ENCODE measurements around the gene AKT2. TPM values are rescaled to one million over a fixed set of nuclear protein-coding genes. Genes with fewer than 3 reads are reported as not detected.
"Not testable (repeated sequence)": the region's sequence is repeated elsewhere in the genome, so short reads cannot be mapped to it uniquely, and the experiment has no call there.

Gene AKT2
- polyA plus RNA-seq (95.5 to 142 TPM (median 108 TPM) in 3 replicates), polyA minus RNA-seq (157 to 260 TPM (median 168 TPM) in 3 replicates)
- 21.2 TPM for polyA plus RNA-seq (2011; ENCODE audit: low read depth)
- polyA plus RNA-seq (2011; cell fraction: cytosol; rRNA removed): 68.9 and 93.3 TPM in 2 replicates
- 125 and 153 TPM in 2 replicates for polyA plus RNA-seq (2011; cell fraction: nucleus; rRNA removed)
- polyA plus RNA-seq (2012; ENCODE audit: low replicate concordance): 43.5 and 101 TPM in 2 replicates
- 129 TPM for polyA minus RNA-seq (2011; cell fraction: cytosol; rRNA and poly(A)+ RNA removed)
- polyA minus RNA-seq (2011; cell fraction: nucleus; rRNA and poly(A)+ RNA removed): 46.3 and 65.6 TPM in 2 replicates

- no peaks in the 10 kb centered on the region for H3K27me3 ChIP-seq (ENCODE audit: control insufficient read depth, extremely low read depth, insufficient read depth, low read length)
- H4K20me1 ChIP-seq (ENCODE audit: control insufficient read depth, extremely low read depth, insufficient read depth, low read length): no peaks in the 10 kb centered on the region
- peak within 1 kb of the TSS; percentile 80 for H3K4me2 ChIP-seq (ENCODE audit: control insufficient read depth, extremely low read depth, insufficient read depth, low read depth, low read length)
- FAIRE-seq (no peak), DNase-seq (ENCODE audit: low read depth, low spot score) (no peak)
- dilution Hi-C loops (cut with MboI; ENCODE audit: extremely low pct_ligation_motif_present, low sequenced_read_pairs): no loop called here
- H3K9me1 ChIP-seq (ENCODE audit: control insufficient read depth, extremely low read depth, insufficient read depth, low read length): no peaks in the 10 kb centered on the region
- H3K36me3 ChIP-seq (ENCODE audit: control insufficient read depth in 2 of 2, extremely low read depth in 1 of 2, insufficient read depth in 2 of 2, low read length in 2 of 2): peaks cover 3 to 9% of the 10 kb centered on the region in 2 experiments
- H3K4me1 ChIP-seq (ENCODE audit: control insufficient read depth, extremely low read depth, insufficient read depth, low read length): peaks cover 29% of the 10 kb centered on the region
- peak within 1 kb of the TSS; percentile 75 for H3K9ac ChIP-seq (ENCODE audit: control insufficient read depth, extremely low read depth, insufficient read depth, low read length)
- no peaks in the 10 kb centered on the region for H3K9me3 ChIP-seq (ENCODE audit: control insufficient read depth, low read depth, low read length)
- TF ChIP-seq CTCF (optimal IDR thresholded peaks at IDR 0.05 in 1 of 3, IDR thresholded peaks at IDR 0.05 in 1 of 3, conservative IDR thresholded peaks at IDR 0.05 in 1 of 3; ENCODE audit: extremely low read depth in 1 of 3, insufficient read depth in 2 of 3, low read length in 3 of 3) (no peak), EZH2 (IDR thresholded peaks at IDR 0.05; ENCODE audit: low read length) (no peak)
- peak within 1 kb of the TSS; percentile 81 to 85 (median 82) for H3K4me3 ChIP-seq (ENCODE audit: control insufficient read depth in 2 of 3, extremely low read depth in 1 of 3, insufficient read depth in 2 of 3, low read depth in 1 of 3, low read length in 3 of 3)
- peak within 1 kb of the TSS; percentile 83 for H2AFZ ChIP-seq (ENCODE audit: control insufficient read depth, low read length)
- H3K27ac ChIP-seq (ENCODE audit: control insufficient read depth, insufficient read depth, low read length): peak within 1 kb of the TSS; percentile 79
- peaks cover 53% of the 10 kb centered on the region for H3K79me2 ChIP-seq (ENCODE audit: control insufficient read depth, insufficient read depth, low read length)
Observed at GRCh38 chr19:40284501-40285352, at the start of gene AKT2. Gene AKT2 (minus strand): TSS chr19:40285345. CDS start chr19:40265267, 20,078 bp downstream.

- H3K4me3 ChIP-seq (ENCODE audit: control insufficient read depth in 2 of 3, extremely low read depth in 1 of 3, insufficient read depth in 2 of 3, low read depth in 1 of 3, low read length in 3 of 3); FAIRE-seq; H3K4me2 ChIP-seq (ENCODE audit: control insufficient read depth, extremely low read depth, insufficient read depth, low read depth, low read length); H3K27me3 ChIP-seq (ENCODE audit: control insufficient read depth, extremely low read depth, insufficient read depth, low read length); H3K9me3 ChIP-seq (ENCODE audit: control insufficient read depth, low read depth, low read length); H3K9me1 ChIP-seq (ENCODE audit: control insufficient read depth, extremely low read depth, insufficient read depth, low read length); H2AFZ ChIP-seq (ENCODE audit: control insufficient read depth, low read length); H3K27ac ChIP-seq (ENCODE audit: control insufficient read depth, insufficient read depth, low read length); H4K20me1 ChIP-seq (ENCODE audit: control insufficient read depth, extremely low read depth, insufficient read depth, low read length); H3K9ac ChIP-seq (ENCODE audit: control insufficient read depth, extremely low read depth, insufficient read depth, low read length); dilution Hi-C loops (cut with MboI; ENCODE audit: extremely low pct_ligation_motif_present, low sequenced_read_pairs); DNase-seq (ENCODE audit: low read depth, low spot score); H3K4me1 ChIP-seq (ENCODE audit: control insufficient read depth, extremely low read depth, insufficient read depth, low read length): not testable (repeated sequence)
- peaks cover 12% of the 10 kb centered on the region for H3K79me2 ChIP-seq (ENCODE audit: control insufficient read depth, insufficient read depth, low read length)
- H3K36me3 ChIP-seq (ENCODE audit: control insufficient read depth in 2 of 2, extremely low read depth in 1 of 2, insufficient read depth in 2 of 2, low read length in 2 of 2): peaks cover 19% of the 10 kb centered on the region in 2 experiments
Observed at GRCh38 chr19:40333083-40333482, 47.9 kb upstream of the AKT2 start.

All from keratinocyte (primary cell).